ENCODE results near the gene BPIFA3.

BPIFA3 gene

DNA sequence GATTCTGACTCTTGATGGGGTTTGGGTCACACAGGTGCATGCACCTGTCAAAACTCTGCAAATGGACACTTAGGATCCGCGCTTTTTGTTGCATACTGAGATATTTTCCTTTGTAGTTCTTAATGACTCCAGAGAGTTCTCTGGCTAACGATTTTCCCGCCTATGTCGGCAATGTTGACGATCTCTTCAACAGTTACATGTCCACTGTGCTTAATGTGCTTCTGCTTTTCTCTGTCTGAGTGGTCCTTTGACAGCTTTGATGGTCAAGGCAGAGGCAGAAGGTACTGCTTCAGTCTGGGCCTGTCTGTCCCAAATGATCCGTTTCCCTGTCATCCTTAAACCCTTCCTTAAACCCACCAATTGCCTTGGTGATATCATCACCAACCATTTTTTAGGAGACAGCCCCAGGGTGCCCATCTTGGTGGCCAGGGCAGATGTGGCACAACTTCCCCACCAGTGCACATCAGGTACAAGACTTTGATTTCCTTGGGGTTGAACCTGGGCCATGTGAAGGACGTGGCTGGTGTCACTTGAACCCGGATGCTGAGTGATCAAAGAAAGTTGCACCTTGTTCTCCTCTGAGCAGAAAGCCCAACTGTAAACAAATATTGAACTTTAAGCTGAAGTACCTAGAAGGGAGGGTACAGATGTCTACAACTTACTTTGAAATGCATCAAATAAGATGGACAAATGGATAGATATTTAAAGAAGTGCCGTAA lies 55.2 kb downstream of the BPIFA3 start:
- no peak for DNase-seq

DNA sequence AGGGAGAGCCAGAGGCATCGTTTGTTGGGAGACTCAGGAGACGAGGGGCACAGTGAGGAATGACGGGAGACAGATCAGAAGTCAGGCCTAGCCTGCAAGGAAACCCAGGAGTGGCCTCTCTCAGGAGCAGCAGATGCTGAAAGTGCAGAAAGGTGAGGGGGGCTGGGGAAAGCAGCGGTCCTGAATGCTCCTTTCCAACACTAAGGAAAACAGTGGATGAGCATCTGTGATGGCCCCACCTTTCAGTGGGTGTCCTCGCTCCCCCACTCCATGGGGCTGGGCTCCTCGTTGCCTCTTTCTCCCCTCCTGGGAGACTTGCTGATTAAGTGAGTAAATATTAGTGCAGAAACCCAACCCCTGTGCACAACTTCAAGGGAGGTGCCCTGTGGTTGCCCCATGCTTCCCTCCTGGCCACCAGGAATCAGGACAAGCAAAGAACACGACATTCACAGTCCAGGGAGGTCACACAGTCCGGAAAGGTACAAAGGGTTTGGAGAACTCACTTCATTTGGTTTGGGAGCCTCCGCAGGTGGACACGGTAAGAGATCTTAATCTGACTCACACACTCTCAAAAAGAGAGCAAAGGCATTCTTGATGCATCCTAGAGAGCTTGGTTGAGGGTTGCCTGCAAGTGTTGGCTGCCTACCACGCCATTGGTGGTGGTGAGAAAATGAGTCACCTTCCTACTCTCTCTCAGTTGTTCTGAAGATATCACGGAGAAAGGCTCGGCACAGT lies 56.1 kb downstream of the BPIFA3 start:
- DNase-seq, result no peak

DNA sequence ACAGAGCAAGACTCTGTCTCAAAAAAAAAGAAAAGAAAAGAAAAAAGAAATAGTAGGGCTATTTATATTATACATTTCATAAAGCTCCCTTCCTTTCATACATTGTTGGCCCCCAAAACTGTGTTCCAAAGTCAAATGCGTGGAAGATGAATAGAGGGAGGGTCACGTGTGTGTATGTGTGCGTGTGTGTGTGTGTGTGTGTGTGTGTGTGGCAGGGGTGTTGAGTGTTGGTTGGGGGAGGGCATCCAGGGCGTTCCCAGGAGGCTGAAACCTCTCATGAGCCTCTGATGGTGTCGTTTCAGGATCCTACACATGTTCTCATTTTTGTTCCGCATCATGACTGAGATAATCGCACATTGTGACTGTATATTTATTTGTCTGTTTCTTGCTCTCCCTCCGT lies 58.1 kb downstream of the BPIFA3 start:
- DNase-seq, result no peak

GRCh38 chr20:33275871-33276270 lies 58.7 kb downstream of the BPIFA3 start:
- no peak for DNase-seq

- no peak for DNase-seq
These were observed 59.4 kb downstream of the BPIFA3 start for GRCh38 chr20:33276303-33277113.

Measured in NCI-H774 (cell line).